ENCODE results near the gene ZNF148.
A peak's percentile ranks its signal among the peaks of the same experiment; 100 is the strongest.

DNA sequence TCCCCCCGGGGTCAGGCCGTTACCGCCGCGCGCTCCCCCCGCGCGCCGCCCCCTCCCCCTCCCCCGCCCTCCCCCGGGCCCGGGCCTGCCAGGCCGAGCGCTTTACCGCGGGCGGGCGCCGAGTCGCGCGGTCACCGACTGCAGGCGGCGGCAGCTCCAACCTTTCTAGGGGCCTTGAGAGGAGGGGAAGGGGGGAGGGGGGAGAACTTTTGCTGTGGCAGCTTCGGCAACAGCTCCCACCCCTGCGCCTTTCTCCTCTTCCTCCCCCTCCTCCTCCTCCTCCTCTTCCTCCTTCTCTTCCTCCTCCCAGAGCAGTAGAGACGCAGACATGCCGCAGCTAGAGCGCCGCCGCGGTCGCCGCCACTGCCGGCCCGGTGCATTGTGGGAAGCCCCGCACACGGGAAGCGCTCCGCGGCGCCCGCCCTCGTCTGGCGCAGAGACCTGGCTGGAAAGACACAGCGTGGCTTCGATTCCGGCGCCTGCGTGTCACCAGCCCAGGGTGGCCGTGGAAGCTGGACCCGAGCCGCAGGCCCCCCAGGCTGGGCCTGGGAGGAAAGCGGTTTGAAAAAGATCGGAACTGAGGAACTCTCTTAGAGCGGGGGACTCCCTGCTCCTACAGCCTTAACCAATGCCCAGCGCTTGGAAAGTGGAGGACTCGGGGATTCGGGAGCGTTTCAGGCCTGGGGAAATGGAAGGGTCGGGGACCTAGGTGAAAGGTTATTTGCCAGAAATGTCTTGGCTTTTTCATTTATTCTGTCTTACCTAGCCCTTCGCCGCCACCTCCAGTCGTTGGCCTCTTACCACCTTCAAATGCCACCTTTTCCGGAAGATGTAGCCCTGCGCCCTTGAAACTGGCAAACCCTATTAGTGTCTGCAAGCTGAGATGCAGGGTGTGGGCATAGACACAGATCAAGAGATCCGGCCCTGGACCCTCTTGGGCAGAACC, at the start of gene ZNF148:
- TF ChIP-seq, protein P1, sequence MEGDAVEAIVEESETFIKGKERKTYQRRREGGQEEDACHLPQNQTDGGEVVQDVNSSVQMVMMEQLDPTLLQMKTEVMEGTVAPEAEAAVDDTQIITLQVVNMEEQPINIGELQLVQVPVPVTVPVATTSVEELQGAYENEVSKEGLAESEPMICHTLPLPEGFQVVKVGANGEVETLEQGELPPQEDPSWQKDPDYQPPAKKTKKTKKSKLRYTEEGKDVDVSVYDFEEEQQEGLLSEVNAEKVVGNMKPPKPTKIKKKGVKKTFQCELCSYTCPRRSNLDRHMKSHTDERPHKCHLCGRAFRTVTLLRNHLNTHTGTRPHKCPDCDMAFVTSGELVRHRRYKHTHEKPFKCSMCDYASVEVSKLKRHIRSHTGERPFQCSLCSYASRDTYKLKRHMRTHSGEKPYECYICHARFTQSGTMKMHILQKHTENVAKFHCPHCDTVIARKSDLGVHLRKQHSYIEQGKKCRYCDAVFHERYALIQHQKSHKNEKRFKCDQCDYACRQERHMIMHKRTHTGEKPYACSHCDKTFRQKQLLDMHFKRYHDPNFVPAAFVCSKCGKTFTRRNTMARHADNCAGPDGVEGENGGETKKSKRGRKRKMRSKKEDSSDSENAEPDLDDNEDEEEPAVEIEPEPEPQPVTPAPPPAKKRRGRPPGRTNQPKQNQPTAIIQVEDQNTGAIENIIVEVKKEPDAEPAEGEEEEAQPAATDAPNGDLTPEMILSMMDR (IDR thresholded peaks at IDR 0.05), result peak in 2 of 3 experiments; percentile 3 to 17
- TF ChIP-seq POLR2A (IDR thresholded peaks at IDR 0.05; ENCODE audit: low read depth), result peak; percentile 61
- TF ChIP-seq POLR2AphosphoS5 (IDR thresholded peaks at IDR 0.05), result peak; percentile 93 to 96
- TF ChIP-seq EP300 (IDR thresholded peaks at IDR 0.05), result no peak

Data from esophagus muscularis mucosa (tissue), 4 donors.